ENCODE results near the gene CKB.

- no peak for TF ChIP-seq CTCF (IDR thresholded peaks at IDR 0.05; ENCODE audit: insufficient read depth, low read depth, low read length)
- TF ChIP-seq EZH2 (IDR thresholded peaks at IDR 0.05; ENCODE audit: insufficient read depth, low read length) = no peak
Measured at GRCh38 chr14:103530831-103531230, 8.2 kb upstream of the CKB start.

Data from astrocyte (in vitro differentiated cells and primary cell).